Adrenal gland (tissue), 12 donors: ENCODE results near the gene PAPLN. TPM values are rescaled to one million over a fixed set of nuclear protein-coding genes. Genes with fewer than 3 reads are reported as not detected.

Source experiments
- DNase-seq, 7 donors: peaks; one replicate each; pipeline ENCODE4 v3.0.0-alpha.2; 2019 to 2020
- H3K27ac ChIP-seq, 5 donors: fragments of 200-600 bp; sonication (generic) in 4 of 5; 1 replicate in 3 of 5; 2 replicates in 2 of 5; pipeline versions ENCODE4 v1.5.1 to v1.8.0; 2016 to 2020; ENCODE audit warnings: mild to moderate bottlenecking in 1 of 5
- H3K27me3 ChIP-seq: fragments of 200-600 bp; 2 replicates; pipeline ENCODE4 v1.8.0; 2021
- H3K36me3 ChIP-seq, 2 donors: fragments of 200-600 bp; replicated peaks in 1 of 2; 1 replicate in 1 of 2; 2 replicates in 1 of 2; pipeline versions ENCODE4 v1.5.1 to v1.8.0; 2018 to 2022
- H3K4me1 ChIP-seq, 2 donors: fragments of 200-600 bp; replicated peaks in 1 of 2; 1 replicate in 1 of 2; 2 replicates in 1 of 2; pipeline versions ENCODE4 v1.5.1 to v1.8.0; 2018 to 2021
- H3K4me3 ChIP-seq, 4 donors: fragments of 200-600 bp; sonication (generic) in 3 of 4; one replicate each; pipeline ENCODE4 v1.5.1; 2016 to 2018
- H3K9me3 ChIP-seq, 3 donors: fragments of 200-600 bp; sonication (generic) in 1 of 3; replicated peaks in 1 of 3; 1 replicate in 2 of 3; 2 replicates in 1 of 3; pipeline versions ENCODE4 v1.5.1 to v1.8.0; 2016 to 2021
- POLR2A ChIP-seq, 2 donors: fragments of 450-650 bp; IDR thresholded peaks; one replicate each; pipeline ENCODE4 v1.6.1; 2017; ENCODE audit warnings: antibody characterized with exemption in 2 of 2, mild to moderate bottlenecking in 2 of 2, moderate library complexity in 1 of 2
- WGBS, 4 donors: extraction: QIAGEN DNeasy Blood & Tissue Kit in 2 of 4; methylation state at CpG; one replicate each; pipeline versions ENCODE4 v1.1.5 to v1.1.7; 2013 to 2017; 5-methylcytosine and 5-hydroxymethylcytosine counted together
- intact Hi-C, 2 donors: fragments of 100-400 bp; cut with DNase I; formaldehyde crosslinking; loops; one replicate each; pipeline versions ENCODE4 v1.14.1 to v1.15.0; 2022 to 2023
- polyA plus RNA-seq, 3 donors: library from polyadenylated mRNA; stranded (reverse); fragments of 200-250 nt in 2 of 3; fragments of 350-450 nt in 1 of 3; fragmentation: Illumina TruSeq in 1 of 3; extraction: RNeasy Lipid Tissue Mini Kit (QIAGEN cat#74804) in 1 of 3; gene quantifications; one replicate each; pipeline ENCODE4 v1.2.3, GENCODE V29; 2013 to 2014
- small RNA-seq, 2 donors: library from RNA; depleted of rRNA; stranded (forward); fragments of <200 nt; gene quantifications; one replicate each; pipeline ENCODE3, GENCODE V24; 2016
- total RNA-seq, 9 donors: library from RNA; depleted of rRNA in 4 of 9; stranded (reverse); fragments of >200 nt in 4 of 9; fragments of 120-200 nt in 1 of 9; fragmentation: NEBNext Ultra II Directional in 1 of 9; extraction: Animal tissue kit (Norgen Biotek cat#: 25700) in 1 of 9; gene quantifications; one replicate each; pipeline versions ENCODE4 v1.1.0 to v1.2.4, GENCODE V29; 2013 to 2023
- TF ChIP-seq, protein P1 (sequence below), 6 experiments: fragments of 450-650 bp in 4 of 6; fragments of 200-600 bp in 2 of 6; sonication (generic) in 1 of 6; IDR thresholded peaks; 1 replicate in 5 of 6; 2 replicates in 1 of 6; pipeline versions ENCODE4 v1.5.1 to v1.8.0; 2016 to 2021; ENCODE audit warnings: antibody characterized with exemption in 6 of 6, mild to moderate bottlenecking in 2 of 6, moderate library complexity in 1 of 6
- donor health status: healthy with polysubstance abuse.
- donor health status: Bipolar disorder and iron deficiency.
- donor health status: DM: yes; HTN: yes; CAD: no.
- donor health status: DM: no; HTN: no; CAD: no.
- donor health status: DM: no; HTN: no; CAD: no.
- donor health status: DM: yes; HTN: yes; CAD: no.

The PAPLN gene
- total and polyA plus RNA-seq, 12 donors, result 4.2 to 33.6 (median 12.5) TPM

DNA sequence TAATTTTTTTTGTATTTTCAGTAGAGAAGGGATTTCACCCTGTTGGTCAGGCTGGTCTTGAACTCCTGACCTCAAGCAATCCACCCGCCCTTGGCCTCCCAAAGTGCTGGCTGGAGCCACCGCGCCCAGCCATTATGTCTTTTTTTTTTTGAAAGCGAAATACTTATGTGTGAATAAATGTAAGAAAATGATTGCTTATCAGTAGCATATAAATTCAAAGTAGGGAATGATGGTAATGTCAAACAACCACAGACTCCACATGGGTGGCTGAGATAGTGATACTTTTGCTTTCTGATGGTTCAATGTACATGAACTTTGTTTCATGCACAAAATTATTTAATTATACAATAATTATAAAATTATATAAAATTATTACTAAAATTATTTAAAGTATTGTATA is 75.8 kb downstream of the PAPLN start:
- TF ChIP-seq, protein P1, sequence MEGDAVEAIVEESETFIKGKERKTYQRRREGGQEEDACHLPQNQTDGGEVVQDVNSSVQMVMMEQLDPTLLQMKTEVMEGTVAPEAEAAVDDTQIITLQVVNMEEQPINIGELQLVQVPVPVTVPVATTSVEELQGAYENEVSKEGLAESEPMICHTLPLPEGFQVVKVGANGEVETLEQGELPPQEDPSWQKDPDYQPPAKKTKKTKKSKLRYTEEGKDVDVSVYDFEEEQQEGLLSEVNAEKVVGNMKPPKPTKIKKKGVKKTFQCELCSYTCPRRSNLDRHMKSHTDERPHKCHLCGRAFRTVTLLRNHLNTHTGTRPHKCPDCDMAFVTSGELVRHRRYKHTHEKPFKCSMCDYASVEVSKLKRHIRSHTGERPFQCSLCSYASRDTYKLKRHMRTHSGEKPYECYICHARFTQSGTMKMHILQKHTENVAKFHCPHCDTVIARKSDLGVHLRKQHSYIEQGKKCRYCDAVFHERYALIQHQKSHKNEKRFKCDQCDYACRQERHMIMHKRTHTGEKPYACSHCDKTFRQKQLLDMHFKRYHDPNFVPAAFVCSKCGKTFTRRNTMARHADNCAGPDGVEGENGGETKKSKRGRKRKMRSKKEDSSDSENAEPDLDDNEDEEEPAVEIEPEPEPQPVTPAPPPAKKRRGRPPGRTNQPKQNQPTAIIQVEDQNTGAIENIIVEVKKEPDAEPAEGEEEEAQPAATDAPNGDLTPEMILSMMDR (IDR thresholded peaks at IDR 0.05), result no peak
- TF ChIP-seq POLR2A (IDR thresholded peaks at IDR 0.05), result no peak
- no peaks in the 10 kb centered on the region for H3K9me3 ChIP-seq
- H3K27me3 ChIP-seq, result no peaks in the 10 kb centered on the region
- no peak for DNase-seq
- no peaks in the 10 kb centered on the region for H3K36me3 ChIP-seq
- H3K4me1 ChIP-seq, result peaks cover 0 to 16% of the 10 kb centered on the region in 2 donors
- WGBS, 4 donors, result 89 to 98% (median 97%) methylated on average over 4 of the region's 4 CpGs
- H3K4me3 ChIP-seq, result no peak overlapping the region
- H3K27ac ChIP-seq, result no peak overlapping the region
- intact Hi-C loops, result no loop called here

DNA sequence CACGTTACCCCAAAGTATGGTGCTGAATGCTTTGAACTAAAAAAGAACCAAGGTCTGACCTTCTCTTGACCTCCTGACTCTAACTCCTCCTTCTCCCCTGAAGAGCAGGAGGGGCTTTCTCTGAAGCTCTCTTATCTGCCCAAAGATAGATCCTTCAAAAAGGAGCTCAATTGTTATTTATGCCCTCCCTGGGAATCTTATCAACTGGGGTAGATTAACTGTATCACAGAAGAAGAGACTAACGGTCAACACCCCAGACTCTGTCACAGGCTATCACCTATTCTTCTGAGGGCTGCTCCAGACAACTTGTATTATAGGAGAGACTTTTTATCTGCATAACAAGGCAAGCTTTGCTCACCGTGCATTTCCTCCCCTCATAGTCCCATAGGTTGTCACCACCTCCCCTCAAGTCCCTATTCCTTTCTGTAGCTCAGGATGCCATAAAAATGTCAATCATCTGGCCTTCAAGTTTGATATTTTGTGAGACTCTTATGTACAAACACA is 86.6 kb downstream of the PAPLN start:
- 20 to 36% (median 35%) methylated on average over 3 of the region's 3 CpGs for WGBS, 4 donors
- Histone ChIP-seq H3K4me3 (no peak overlapping the region), H3K4me1 (peaks cover 0 to 8% of the 10 kb centered on the region in 2 donors), H3K27ac (no peak overlapping the region), H3K9me3 (no peaks in the 10 kb centered on the region), H3K27me3 (no peaks in the 10 kb centered on the region), H3K36me3 (no peaks in the 10 kb centered on the region)
- TF ChIP-seq, protein P1 (IDR thresholded peaks at IDR 0.05), result no peak
- no peak for TF ChIP-seq POLR2A (IDR thresholded peaks at IDR 0.05)
- DNase-seq, result no peak
- intact Hi-C loops, result no loop called here

Small RNAs within 50 kb of the gene (small RNA-seq; reads per million reads assigned to genes)
- gene AC004858.1, result 0 reads per million in 2 donors
- gene RNU6-419P, result 0 reads per million in 2 donors

Other genes with a start within 250 kb of the PAPLN start
- 10 to 100 TPM; 18.8 to 41.3 (median 30.9) TPM for gene ZFYVE1, start 210.4 kb upstream of the PAPLN start, total RNA-seq
- 10 to 100 TPM in 1 of 3 donors, 1 to 10 TPM in 2; 8.2 to 21.6 (median 9.4) TPM for gene ZFYVE1, start 210.4 kb upstream of the PAPLN start, polyA plus RNA-seq
- 10 to 100 TPM; 14.7 to 57.7 (median 45.2) TPM for gene RBM25, start 179.0 kb upstream of the PAPLN start, total RNA-seq
- 10 to 100 TPM; 56.5 to 95.4 (median 66.7) TPM for gene RBM25, start 179.0 kb upstream of the PAPLN start, polyA plus RNA-seq
- 10 to 100 TPM; 43.2 to 83.8 (median 53.0) TPM for gene PSEN1, start 101.0 kb upstream of the PAPLN start, total RNA-seq
- 10 to 100 TPM; 15.7 to 55.5 (median 25.4) TPM for gene PSEN1, start 101.0 kb upstream of the PAPLN start, polyA plus RNA-seq
- gene NUMB, start 221.0 kb downstream of the PAPLN start, total RNA-seq, result 10 to 100 TPM; 24.6 to 63.3 (median 55.7) TPM
- 10 to 100 TPM; 26.1 to 41.8 (median 41.4) TPM for gene NUMB, start 221.0 kb downstream of the PAPLN start, polyA plus RNA-seq